DOHH2 (cell line): ENCODE data around the gene KRTAP4-16.

ENCODE experiments used
- CTCF ChIP-seq: fragments of 200-600 bp; sonication (generic); IDR thresholded peaks from one replicate; pipeline ENCODE4 v1.5.1; 2014; ENCODE audit warnings: antibody characterized with exemption, mild to moderate bottlenecking, low read depth, low read length; ENCODE audit not compliant: poor library complexity, severe bottlenecking
- EZH2phosphoT487 ChIP-seq: fragments of 200-600 bp; sonication (generic); IDR thresholded peaks from 2 replicates; pipeline ENCODE4 v1.6.1; 2017; ENCODE audit warnings: borderline replicate concordance, mild to moderate bottlenecking, antibody characterized with exemption, low read length, moderate library complexity, mixed read lengths

GRCh38 chr17:41057547-41057946 is 44.5 kb downstream of the KRTAP4-16 start:
- no peak for TF ChIP-seq CTCF
- TF ChIP-seq EZH2phosphoT487, result no peak
